HepG2 (cell line): ENCODE measurements around the gene RPL36AL. TPM values are rescaled to one million over a fixed set of nuclear protein-coding genes. Genes with fewer than 3 reads are reported as not detected.
A peak's percentile ranks its signal among the peaks of the same experiment; 100 is the strongest.

Source experiments
- HMGA1 ChIP-seq: sonication (generic); formaldehyde crosslinking; conservative IDR thresholded peaks from 2 replicates; pipeline ENCODE4 v1.4.0; 2020; ENCODE audit warnings: missing genetic modification reagents
- NCOA2 ChIP-seq: sonication (generic); formaldehyde crosslinking; IDR thresholded peaks from 2 replicates; pipeline ENCODE4 v1.8.0; 2022; ENCODE audit warnings: inconsistent platforms
- NFE2L2 ChIP-seq: fragments of 150-350 bp; IDR thresholded peaks from 2 replicates; pipeline ENCODE4 v1.6.1; 2014; ENCODE audit warnings: low read length
- PHF21A ChIP-seq: sonication (generic); formaldehyde crosslinking; IDR thresholded peaks from 2 replicates; pipeline ENCODE4 v1.5.0; 2020; ENCODE audit warnings: mild to moderate bottlenecking, missing genetic modification reagents
- PRPF4 ChIP-seq: fragments of 200-400 bp; formaldehyde crosslinking; IDR thresholded peaks from 2 replicates; pipeline ENCODE4 v1.6.1; 2016; ENCODE audit warnings: low read length, low read depth; ENCODE audit not compliant: poor library complexity, severe bottlenecking
- ZNF124 ChIP-seq: sonication (generic); formaldehyde crosslinking; IDR thresholded peaks from 2 replicates; pipeline ENCODE4 v1.4.0; 2020; ENCODE audit warnings: missing genetic modification reagents
- ZNF224 ChIP-seq: sonication (generic); formaldehyde crosslinking; IDR thresholded peaks from 2 replicates; pipeline ENCODE4 v1.5.0; 2020; ENCODE audit warnings: mild to moderate bottlenecking, missing genetic modification reagents
- ZNF329 ChIP-seq: sonication (generic); formaldehyde crosslinking; IDR thresholded peaks from 2 replicates; pipeline ENCODE4 v1.9.0; 2021; ENCODE audit warnings: low read depth, mild to moderate bottlenecking, missing genetic modification reagents
- ZNF550 ChIP-seq: sonication (generic); formaldehyde crosslinking; IDR thresholded peaks from 2 replicates; pipeline ENCODE4 v1.4.0; 2020; ENCODE audit warnings: mild to moderate bottlenecking, missing genetic modification reagents, borderline replicate concordance
- ZNF747 ChIP-seq: sonication (generic); formaldehyde crosslinking; IDR thresholded peaks from 2 replicates; pipeline ENCODE4 v1.8.1; 2023; ENCODE audit warnings: missing genetic modification reagents, mild to moderate bottlenecking, borderline replicate concordance
- polyA plus RNA-seq, 8 experiments: library from polyadenylated mRNA; depleted of rRNA in 3 of 8; stranded (reverse) in 7 of 8; unstranded in 1 of 8; fragments of >200 nt; fragmentation: Illumina TruSeq in 4 of 8; extraction: Trizol in 4 of 8; gene quantifications; 2 replicates each; pipeline versions ENCODE4 v1.2.1 to v1.2.3, GENCODE V29; 2011 to 2016; ENCODE audit warnings: low read depth in 4 of 8, missing spikeins in 1 of 8, mixed read lengths in 1 of 8; ENCODE audit not compliant: insufficient read depth in 1 of 8
- total RNA-seq, 5 experiments: library from RNA; depleted of rRNA; stranded (reverse); fragments of >200 nt; fragmentation: Illumina TruSeq; extraction: Trizol; gene quantifications; 2 replicates each; pipeline ENCODE4 v1.2.3, GENCODE V29; 2016; ENCODE audit warnings: low read depth in 1 of 5
- TF ChIP-seq, protein P1 (sequence below): IDR thresholded peaks from 2 replicates; pipeline ENCODE4 v1.6.1; 2016; ENCODE audit warnings: missing genetic modification reagents, missing compliant biosample characterization
- TF ChIP-seq, protein P2 (sequence below): sonication (generic); formaldehyde crosslinking; IDR thresholded peaks from 2 replicates; pipeline ENCODE4 v1.4.0; 2020; ENCODE audit warnings: mild to moderate bottlenecking, low read depth, missing genetic modification reagents
- TF ChIP-seq, protein P3 (sequence below), 2 experiments: fragments of 450-650 bp in 1 of 2; sonication (generic) in 1 of 2; formaldehyde crosslinking; IDR thresholded peaks; 2 replicates each; pipeline versions ENCODE4 v1.5.0 to v1.8.0; 2020 to 2022; ENCODE audit warnings: mild to moderate bottlenecking in 1 of 2, missing genetic modification reagents in 1 of 2
- TF ChIP-seq, protein P4 (sequence below): sonication (generic); formaldehyde crosslinking; IDR thresholded peaks from 2 replicates; pipeline ENCODE4 v1.8.0; 2022; ENCODE audit warnings: mild to moderate bottlenecking, missing genetic modification reagents; ENCODE audit not compliant: insufficient replicate concordance
- TF ChIP-seq, protein P5 (sequence below): sonication (generic); formaldehyde crosslinking; IDR thresholded peaks from 2 replicates; pipeline ENCODE4 v1.4.0; 2020; ENCODE audit warnings: missing genetic modification reagents, borderline replicate concordance

The RPL36AL gene
- total and polyA plus RNA-seq, 2 of the 13 experiments (the other 11 are each of a cell fraction or from before 2014, with no cell fraction given), result 90.0 to 294 TPM

DNA sequence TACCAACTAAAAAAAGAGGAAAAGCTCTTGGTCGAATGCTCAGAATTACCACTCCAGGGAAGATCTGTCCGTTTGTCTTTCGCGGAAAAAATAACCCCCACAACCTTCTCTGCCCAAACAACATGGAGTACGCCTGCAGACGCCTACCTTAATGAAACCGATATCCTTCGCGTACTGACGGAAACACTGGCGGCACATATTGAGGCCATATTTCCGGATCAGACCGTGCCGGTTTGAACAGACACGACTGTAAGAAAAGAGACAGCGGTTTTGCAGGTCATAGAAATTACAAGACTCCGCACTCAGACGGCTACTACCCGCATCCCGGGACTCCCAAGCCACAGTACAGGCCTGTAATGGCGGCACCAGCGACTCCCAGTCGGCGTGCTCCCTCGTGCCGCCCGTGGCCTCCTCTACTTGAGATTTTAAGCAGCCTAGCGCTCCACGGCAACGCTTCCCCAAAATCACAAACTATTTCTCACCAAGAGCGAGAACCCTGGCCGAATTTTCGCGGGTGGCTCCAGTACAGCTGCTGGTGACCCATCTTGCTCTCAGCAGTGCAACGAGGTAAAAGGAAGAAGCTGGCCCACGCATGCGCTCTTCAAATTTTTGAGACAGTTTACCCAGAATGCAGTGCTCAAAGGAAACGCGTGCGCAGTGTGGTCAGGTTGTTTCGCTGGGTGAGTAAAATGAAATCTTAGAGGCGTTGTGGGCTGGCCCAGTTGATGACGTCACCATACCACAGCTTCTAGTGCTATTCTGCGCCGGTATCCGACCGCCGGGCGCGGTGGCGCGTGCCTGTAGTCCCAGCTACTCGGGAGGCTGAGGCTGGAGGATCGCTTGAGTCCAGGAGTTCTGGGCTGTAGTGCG is 34.4 kb downstream of the RPL36AL start, which contains the start of gene RPS29 (continued):
- TF ChIP-seq ZNF224 (CRISPR knock-in tag) (peak; percentile 95; the same call in 1 of the 2 replicates), ZNF124 (CRISPR knock-in tag) (0 out of 2 replicates have a peak, but pooled peaks have one; percentile 50), PRPF4 (no peak), ZNF329 (CRISPR knock-in tag) (no peak; the same call in 1 of the 2 replicates), HMGA1 (CRISPR knock-in tag) (no peak), NFE2L2 (no peak), NCOA2 (peak; percentile 39; the same call in 1 of the 2 replicates), ZNF550 (no peak), PHF21A (CRISPR knock-in tag) (peak; percentile 89), ZNF747 (no peak)
- TF ChIP-seq, protein P1, sequence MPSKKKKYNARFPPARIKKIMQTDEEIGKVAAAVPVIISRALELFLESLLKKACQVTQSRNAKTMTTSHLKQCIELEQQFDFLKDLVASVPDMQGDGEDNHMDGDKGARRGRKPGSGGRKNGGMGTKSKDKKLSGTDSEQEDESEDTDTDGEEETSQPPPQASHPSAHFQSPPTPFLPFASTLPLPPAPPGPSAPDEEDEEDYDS (CRISPR knock-in tag), result peak; percentile 96
- TF ChIP-seq, protein P2, sequence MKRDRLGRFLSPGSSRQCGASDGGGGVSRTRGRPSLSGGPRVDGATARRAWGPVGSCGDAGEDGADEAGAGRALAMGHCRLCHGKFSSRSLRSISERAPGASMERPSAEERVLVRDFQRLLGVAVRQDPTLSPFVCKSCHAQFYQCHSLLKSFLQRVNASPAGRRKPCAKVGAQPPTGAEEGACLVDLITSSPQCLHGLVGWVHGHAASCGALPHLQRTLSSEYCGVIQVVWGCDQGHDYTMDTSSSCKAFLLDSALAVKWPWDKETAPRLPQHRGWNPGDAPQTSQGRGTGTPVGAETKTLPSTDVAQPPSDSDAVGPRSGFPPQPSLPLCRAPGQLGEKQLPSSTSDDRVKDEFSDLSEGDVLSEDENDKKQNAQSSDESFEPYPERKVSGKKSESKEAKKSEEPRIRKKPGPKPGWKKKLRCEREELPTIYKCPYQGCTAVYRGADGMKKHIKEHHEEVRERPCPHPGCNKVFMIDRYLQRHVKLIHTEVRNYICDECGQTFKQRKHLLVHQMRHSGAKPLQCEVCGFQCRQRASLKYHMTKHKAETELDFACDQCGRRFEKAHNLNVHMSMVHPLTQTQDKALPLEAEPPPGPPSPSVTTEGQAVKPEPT (CRISPR knock-in tag), result no peak
- TF ChIP-seq, protein P3, sequence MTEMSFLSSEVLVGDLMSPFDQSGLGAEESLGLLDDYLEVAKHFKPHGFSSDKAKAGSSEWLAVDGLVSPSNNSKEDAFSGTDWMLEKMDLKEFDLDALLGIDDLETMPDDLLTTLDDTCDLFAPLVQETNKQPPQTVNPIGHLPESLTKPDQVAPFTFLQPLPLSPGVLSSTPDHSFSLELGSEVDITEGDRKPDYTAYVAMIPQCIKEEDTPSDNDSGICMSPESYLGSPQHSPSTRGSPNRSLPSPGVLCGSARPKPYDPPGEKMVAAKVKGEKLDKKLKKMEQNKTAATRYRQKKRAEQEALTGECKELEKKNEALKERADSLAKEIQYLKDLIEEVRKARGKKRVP (CRISPR knock-in tag; IDR thresholded peaks at IDR 0.05), result no peak
- TF ChIP-seq, protein P4, sequence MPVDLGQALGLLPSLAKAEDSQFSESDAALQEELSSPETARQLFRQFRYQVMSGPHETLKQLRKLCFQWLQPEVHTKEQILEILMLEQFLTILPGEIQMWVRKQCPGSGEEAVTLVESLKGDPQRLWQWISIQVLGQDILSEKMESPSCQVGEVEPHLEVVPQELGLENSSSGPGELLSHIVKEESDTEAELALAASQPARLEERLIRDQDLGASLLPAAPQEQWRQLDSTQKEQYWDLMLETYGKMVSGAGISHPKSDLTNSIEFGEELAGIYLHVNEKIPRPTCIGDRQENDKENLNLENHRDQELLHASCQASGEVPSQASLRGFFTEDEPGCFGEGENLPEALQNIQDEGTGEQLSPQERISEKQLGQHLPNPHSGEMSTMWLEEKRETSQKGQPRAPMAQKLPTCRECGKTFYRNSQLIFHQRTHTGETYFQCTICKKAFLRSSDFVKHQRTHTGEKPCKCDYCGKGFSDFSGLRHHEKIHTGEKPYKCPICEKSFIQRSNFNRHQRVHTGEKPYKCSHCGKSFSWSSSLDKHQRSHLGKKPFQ, result no peak
- TF ChIP-seq, protein P5, sequence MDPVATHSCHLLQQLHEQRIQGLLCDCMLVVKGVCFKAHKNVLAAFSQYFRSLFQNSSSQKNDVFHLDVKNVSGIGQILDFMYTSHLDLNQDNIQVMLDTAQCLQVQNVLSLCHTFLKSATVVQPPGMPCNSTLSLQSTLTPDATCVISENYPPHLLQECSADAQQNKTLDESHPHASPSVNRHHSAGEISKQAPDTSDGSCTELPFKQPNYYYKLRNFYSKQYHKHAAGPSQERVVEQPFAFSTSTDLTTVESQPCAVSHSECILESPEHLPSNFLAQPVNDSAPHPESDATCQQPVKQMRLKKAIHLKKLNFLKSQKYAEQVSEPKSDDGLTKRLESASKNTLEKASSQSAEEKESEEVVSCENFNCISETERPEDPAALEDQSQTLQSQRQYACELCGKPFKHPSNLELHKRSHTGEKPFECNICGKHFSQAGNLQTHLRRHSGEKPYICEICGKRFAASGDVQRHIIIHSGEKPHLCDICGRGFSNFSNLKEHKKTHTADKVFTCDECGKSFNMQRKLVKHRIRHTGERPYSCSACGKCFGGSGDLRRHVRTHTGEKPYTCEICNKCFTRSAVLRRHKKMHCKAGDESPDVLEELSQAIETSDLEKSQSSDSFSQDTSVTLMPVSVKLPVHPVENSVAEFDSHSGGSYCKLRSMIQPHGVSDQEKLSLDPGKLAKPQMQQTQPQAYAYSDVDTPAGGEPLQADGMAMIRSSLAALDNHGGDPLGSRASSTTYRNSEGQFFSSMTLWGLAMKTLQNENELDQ, result no peak; the same call in 1 of the 2 replicates
